CD4-positive, alpha-beta T cell treated with Interleukin-6 for 4 hours (primary cell): ENCODE measurements around the gene PAPLN.

Source experiments
- DNase-seq: peaks from one replicate; pipeline ENCODE4 v3.0.0-alpha.2; 2020; ENCODE audit warnings: mixed read lengths

PAPLN gene

DNA sequence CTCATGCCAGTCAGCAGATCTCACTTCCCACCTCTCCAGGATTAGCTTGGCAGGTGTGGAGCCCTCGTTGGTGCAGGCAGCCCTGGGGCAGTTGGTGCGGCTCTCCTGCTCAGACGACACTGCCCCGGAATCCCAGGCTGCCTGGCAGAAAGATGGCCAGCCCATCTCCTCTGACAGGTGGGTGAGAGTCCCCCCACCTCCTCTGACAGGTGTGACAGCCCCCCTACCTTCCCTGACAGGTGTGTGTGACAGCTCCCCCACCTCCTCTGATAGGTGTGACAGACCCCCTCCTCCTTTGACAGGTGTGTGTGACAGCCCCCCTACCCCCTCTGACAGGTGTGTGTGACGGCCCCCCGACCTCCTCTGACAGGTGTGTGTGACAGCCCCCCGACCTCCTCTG lies 26.3 kb downstream of the PAPLN start:
- DNase-seq, result no peak

DNA sequence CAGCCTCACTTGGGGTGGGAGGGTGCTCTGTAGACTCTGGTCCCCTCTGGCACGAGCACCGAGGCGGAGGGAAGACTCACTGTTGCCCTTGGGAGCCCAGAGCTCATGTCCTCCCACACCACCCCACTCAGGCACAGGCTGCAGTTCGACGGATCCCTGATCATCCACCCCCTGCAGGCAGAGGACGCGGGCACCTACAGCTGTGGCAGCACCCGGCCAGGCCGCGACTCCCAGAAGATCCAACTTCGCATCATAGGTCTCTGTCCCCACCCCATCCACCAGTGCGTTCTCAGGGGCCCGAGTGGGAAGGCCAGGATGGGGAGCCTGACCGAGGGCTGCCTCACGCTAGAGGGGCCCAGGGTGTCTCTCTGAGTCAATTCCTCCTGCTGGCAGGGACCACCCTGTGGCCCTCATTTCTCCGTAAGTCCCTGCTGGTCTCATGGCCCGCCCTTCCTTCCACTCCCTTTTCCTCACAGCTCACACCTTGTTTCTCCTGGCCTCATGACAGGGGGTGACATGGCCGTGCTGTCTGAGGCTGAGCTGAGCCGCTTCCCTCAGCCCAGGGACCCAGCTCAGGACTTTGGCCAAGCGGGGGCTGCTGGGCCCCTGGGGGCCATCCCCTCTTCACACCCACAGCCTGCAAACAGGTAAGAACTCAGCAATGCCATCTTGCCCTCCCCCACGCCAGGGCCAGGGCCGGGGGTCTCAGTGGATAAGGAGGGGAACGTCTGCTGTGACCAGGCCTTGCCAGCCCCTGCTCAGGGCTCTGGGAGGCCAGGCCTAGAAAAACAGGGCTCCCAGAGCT lies 27.0 kb downstream of the PAPLN start:
- no peak for DNase-seq

DNA sequence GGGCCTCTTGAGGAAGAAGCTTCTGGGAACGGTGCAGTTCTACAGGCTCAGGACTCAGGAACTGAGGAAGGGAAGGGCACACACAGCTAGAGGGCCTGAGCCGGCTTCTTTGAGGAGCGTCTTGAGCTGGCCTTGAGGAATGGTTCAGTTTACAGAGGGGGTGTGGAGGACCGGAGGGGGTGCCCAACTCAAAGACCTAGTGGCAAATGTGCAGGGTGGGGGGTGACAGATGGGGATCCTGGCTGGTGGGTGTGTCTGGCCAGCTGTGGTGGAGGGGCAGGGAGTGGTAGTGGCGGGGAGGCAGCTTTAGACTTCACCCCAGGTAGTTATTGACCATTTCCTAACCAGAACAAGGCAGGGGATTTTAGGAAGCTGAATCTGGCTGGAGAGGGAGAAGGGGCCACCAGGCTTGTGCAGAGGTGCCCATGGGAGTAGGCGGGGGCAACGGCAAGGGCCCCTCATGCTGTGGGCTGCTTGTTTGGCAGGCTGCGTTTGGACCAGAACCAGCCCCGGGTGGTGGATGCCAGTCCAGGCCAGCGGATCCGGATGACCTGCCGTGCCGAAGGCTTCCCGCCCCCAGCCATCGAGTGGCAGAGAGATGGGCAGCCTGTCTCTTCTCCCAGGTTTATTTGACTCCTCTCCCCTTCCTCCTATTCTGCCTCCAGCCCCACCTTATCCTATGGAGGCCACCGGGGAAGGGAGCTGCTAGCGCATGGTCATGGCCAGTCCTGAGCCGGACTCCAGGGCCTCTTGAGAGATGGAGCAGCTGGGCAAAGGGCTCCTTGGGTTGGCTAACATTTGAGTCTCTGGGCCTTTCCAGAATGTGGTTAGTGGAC lies 27.8 kb downstream of the PAPLN start:
- no peak for DNase-seq

DNA sequence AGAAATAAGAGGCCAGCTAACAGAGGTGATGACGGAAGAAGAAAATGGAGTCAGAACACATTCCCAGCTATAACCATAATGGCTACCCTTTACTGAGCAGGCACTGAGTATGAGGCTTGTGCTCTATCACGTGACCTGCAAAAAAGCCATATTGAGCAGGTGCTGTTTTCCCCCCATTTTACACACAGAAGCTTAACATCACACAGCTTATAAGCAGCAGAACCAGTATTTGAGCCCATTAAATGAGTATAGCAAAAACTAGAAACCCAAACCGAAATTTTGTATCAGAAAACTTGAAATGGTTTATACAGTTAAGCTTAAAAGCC lies 28.4 kb downstream of the PAPLN start:
- no peak for DNase-seq

DNA sequence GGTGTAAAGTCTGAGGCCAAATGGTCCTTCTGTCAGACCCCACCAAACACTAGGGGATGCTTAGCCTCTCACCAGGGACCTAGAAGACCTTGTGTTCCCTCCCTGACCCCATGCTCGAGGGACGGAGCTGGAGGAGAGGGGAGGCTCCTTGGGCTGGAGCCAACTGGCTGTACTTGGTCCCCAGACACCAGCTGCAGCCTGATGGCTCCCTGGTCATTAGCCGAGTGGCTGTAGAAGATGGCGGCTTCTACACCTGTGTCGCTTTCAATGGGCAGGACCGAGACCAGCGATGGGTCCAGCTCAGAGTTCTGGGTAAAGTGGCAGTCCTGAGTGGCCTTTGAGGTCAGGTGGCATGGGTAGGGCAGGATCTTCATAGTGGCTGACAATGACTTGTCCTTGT lies 29.0 kb downstream of the PAPLN start:
- DNase-seq, result no peak

DNA sequence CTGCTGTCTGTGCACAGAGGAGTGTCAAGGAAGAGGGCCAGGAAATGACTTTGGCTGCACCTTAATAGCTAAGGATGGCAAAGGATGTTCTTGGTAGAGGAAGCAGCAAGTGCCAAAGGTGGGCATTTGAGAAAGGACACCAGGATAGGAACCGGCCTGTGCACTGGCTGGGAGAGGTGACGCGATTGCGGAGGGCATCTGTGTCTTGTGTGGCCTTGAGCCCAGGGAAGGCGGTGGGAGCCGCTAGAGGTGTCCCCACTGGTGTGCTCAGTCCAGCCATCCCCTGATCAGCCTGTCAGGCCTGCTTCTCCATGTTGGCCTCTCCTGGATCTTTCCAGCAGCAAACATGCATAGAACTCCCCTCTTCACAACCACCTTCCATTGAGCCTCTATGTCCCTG lies 30.2 kb downstream of the PAPLN start:
- DNase-seq, result no peak

DNA sequence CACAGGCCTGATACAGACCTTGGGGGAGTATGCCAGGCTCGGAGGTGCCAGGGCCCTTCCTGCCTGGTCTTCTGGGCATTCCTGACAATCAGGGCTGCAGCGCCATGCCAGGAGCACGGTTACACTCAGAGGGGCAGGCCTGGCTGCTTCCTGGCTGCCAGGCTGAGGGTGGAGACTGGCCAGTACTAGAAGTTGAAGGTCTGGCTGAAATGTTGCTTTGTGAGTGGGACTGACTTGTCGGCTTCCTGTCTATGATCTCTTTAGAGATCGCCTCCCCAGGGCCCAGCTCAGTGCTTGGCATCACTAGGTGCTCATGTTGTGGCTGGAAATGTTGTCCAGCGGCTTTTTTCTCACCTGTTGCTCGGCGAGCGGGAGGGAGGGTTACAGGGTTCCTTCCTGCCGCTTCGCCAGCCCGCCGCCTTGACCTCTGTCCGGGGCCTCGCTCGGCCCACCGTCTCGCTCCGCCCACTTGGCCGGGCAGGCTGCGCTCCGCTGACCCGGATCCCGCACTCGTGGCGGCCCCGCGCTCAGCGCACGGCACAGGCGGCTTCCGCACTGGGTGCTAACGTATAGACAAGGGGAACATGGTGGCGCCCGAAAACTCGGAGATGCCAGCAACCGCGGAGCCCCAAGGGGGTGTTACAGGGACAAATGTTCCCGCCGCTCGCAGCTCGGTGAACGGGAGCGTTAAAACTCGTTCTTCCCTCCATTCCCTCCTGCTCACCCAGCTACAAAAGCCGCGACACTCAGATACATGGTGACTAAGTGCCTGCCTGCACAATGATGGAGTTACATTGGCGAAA lies 32.6 kb downstream of the PAPLN start:
- no peak for DNase-seq

DNA sequence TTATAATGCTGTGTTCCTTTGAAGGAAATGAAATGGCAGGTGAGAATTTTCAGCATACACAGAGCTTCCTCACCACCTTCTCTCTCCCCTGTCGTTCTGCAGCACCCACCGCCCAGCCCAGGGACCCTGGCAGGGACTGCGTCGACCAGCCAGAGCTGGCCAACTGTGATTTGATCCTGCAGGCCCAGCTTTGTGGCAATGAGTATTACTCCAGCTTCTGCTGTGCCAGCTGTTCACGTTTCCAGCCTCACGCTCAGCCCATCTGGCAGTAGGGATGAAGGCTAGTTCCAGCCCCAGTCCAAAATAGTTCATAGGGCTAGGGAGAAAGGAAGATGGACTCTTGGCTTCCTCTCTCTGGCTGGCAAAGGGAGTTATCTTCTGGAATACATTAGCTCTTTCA lies 35.1 kb downstream of the PAPLN start:
- no peak for DNase-seq

DNA sequence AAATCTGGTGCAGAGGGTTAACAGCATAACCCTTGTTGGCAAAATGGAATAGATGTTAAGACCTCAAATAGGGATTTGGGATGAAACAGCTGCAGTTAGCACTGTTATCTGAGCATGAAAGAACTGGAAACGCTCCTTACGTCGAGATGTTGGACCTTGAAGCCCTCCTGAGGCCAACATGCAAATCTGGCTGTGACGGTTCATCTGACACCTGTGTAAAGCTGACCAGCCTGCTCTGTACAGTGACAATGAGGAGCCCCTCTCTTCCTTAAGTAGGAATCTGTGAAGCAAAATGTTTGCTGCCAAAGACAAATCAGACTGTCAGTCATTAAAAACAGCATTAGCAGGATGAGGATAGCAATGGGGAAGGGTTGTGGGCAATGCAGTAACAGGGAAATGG lies 36.5 kb downstream of the PAPLN start:
- DNase-seq, result no peak

DNA sequence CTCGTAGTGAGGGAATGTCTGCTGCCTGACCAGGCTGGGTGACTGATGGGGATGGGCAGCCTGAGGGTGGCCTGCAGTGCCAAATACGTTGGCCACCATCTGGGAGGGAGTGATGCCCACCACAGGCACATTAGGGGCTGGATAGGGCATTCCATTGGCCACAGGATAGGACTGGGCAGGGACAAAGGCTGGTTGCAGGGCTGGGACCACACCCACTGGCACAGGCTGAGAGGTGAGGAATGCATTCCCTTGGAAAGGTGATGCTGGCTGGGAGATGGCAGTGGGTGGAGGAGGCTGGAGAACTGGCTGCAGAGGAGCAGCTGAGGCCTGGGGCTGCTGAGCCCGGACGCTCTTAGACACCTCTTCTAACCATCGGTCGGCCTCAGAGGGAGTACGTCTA lies 39.5 kb downstream of the PAPLN start:
- DNase-seq, result no peak

DNA sequence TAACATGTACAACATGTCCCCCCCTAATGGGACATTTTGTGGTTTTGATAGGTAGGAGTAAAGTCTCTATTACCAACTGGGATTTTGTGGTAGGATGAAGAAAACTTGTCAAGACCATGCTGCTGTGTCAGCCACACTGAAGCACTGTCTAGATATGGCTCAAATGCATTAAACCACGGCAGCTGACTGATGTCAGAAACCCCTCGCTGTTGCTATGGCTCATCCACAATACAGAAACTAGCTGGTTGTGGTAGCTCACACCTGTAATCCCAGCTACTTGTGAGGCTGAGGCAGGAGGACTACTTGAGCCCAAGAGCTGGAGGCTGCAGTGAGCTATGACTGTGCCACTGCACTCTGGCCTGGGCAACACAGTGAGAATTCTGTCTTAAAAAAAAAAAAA lies 40.1 kb downstream of the PAPLN start:
- no peak for DNase-seq

DNA sequence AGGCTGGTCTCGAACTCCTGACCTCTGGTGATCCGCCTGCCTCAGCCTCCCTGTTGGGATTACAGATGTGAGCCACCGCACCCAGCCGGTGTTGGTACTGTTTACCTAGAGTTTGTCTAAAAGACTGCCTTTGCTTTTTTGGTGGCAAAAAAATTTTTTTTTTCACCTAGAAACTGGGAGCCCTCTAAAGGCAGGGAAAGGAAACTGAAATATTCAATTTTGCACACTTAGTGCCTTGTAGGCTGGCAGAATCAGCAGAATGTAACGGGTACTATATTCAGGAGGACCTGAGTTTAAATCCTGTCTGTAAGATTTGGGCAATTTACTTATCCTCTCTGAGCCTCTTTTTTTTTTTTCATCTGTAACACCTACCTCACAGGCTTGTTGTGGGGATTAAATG lies 43.6 kb downstream of the PAPLN start:
- DNase-seq, result no peak

DNA sequence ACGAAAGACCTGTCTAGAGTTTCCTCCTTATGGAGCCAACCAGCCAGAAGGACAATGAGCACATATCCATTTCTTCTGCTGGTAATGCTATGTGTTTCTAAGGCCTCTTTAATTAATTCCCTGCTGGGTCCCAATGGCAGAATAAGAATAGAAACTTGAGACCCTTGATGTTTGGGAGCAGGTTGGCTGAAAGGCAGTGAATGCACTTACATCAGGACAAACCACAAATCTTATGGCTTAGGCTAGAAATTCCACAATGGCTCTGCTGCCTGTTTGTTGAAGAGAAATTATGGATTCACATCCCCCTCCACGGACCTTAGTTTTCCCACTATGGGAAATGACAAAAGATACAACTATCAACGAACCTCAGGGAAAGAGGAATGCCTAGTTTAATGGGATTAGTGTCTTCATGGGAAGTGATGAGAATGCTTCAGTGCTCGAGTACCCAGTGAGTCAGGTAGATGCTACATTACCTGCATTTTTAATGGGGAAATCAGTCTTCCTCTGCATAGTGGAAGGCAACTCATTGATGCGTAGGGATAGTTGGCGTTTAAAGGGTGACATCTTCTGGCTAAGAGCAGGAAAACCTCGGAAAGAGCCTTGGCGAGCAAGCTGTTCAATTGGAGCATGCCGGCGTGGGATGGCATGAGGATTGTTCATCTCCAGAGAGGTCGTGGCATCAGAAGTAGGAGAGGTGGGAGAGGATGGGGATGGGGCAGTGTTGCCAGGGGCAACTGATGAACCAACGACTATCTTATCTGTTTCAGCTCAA lies 46.5 kb downstream of the PAPLN start:
- no peak for DNase-seq

DNA sequence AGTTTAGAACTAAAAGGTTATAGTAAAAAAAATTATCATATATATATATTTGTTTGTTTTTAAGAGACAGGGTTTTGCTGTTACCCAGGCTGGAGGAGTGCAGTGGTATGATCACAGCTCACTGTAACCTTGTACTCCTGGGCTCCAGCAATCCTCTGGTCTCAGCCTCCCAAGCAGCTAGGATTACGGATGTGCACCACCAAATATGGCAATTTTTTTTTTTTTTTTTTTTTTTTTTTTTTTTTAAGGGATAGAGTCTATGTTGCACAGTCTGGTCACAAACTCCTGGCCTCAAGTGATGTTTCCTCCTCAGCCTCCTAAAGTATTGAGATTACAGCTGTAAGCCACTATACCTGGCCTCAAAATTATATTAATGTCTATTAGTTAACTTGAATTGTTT lies 48.7 kb downstream of the PAPLN start:
- no peak for DNase-seq

DNA sequence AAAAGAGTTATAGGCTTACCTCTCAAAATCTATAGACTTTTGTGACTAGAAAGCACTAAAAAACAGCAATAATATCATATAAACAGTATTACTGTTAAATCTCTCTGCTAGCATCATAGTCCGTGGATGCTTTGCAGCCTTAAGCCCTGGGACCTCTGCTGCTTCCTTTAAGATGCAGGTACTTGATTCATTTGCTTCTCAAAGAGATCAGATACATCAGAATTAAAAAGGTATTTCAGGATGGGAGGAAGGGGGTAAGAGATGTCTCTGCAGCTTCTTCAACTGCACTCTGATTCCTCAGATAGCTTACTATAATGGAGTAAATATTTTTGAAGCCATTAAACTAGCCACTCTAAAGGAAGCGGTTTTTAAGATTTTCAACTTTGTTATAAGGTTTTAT lies 49.3 kb downstream of the PAPLN start:
- DNase-seq, result no peak

DNA sequence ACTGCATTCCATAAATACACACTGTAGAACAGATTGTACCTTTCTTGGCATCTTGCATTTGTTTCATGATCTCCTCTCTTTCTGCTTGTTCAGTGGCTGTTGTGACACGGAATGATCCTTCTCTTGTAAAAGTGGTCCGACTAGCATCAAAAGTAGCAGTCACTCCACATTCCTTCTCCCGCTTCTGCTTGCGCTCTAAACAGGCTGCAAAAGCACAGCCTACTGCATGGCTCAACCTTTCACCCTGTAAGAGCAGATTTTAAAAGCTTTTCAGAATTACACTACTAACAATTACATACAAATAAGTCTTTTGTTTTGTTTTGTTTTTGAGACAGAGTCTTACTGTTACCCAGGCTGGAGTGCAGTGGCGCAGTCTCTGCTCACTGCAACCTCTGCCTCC lies 49.8 kb downstream of the PAPLN start:
- DNase-seq, result no peak

DNA sequence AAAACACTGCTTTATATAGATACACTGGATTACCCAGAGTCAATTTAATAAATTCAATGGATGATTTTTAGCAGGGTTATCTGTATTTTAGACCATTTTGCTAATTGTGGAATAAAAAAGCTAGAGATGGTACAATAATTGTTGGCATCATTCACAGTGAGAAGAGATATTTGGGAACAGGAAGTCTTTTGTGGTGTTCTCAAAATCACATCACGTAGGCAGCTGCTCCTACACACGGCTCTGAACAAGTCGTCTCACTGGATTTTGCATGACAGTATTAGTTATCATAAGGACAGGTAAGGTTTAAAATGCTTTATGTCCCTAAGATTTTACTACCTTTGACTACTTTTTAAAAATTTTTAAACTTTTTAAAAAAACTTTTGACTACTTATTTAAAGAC lies 52.0 kb downstream of the PAPLN start:
- no peak for DNase-seq

DNA sequence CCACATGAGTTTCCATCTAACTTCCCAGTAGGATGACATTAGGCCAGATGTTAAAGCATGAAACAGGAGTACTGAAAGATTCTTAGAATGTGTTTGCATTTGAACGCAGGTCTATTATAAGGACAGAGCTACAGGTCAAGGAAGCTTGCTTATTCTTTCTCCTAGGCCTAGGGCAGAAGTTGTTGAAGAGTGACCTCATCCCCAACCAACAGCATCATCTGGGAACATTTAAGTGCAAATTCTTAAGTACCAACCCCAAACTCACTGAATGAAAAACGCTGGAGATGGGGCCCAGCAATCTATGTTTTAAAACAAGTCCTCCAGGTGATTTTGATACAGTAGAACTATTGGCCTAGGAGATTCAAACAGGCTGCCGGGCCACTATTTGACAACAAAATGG lies 52.4 kb downstream of the PAPLN start:
- DNase-seq, result no peak

DNA sequence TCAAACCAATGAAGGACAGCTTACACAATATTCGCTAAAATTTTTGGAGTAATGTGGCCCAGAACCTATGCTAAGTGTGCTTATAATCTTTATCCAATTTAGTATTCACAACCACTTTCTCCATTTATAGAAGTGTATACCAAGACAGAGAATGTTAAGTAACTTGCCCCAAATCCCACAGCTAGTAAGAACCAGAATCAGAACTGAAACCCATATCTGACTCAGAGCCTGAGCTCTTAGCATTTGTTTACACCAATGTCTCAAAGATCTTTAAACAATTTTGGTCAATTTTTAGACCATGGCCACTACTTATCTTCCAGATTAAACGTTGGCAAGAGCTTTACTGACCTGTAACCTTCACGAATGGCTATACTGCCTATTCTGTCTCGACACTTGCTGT lies 53.0 kb downstream of the PAPLN start:
- DNase-seq, result no peak

DNA sequence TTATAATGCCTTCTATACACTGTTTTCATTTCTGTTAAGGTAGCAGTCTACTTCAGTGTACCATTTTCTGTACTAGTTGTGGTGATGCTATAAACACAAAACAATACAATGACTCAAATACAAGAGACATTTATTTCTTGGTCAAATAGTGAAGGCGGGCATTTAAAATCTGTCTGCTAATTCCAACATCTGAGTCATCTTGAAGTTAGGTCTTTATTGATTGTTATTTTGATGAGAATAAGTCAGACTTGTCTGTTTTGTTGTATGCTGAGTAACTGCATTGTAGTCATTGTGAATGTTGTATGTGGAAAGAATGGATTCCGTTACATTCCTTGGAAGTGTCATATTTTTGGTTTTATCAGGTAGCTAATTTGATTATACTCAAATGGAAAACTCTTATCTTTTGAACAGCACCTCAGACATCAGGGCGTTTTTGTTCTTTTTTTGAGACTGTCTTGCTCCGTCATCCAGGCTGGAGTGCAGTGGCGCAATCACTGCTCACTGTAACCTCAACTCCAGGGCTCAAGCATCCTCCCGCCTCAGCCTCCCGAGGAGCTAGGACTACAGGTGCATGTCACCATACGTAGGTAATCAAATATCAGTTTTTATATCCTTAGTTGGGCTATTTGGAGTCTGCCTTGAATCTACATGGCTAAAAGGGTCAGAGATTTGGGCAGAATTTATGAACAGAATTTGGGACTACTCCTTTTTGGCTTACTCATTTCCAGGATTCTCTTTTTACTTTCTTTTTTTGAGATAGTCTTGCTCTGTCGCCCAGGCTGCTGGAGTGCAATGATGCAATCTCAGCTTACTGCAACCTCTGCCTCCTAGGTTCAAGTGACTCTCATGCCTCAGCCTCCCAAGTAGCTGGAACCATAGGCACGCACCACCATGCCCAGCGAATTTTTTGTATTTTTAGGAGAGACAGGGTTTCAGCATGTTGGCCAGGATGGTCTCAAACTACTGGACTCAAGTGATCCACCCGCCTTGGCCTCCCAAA lies 56.8 kb downstream of the PAPLN start:
- no peak for DNase-seq

DNA sequence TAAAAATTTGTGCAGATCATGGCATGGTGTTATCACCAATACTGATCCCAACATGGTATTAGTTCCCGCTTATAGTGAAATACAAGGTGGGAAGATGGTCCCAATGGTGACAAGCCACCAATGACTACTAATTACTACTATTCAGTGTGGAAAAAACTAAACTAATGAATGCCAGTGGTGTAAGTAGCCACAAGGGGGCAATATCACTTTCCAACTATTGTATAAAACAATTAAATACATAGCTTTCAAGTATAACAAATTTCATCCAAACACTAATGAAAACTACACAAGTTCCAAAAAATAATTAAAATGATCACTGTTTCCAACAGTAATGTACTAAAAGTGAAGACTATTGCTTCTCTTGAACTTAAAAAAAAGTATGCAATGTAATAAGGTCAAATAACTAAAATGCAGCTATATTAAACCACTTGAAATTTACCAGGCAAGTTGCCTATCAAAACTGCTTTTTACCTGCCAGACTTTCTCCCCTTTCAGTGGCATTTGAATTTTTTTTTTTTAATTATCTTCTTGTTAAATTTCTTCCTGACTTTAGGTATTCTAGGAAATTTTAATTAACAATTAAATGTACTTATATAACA lies 58.0 kb downstream of the PAPLN start:
- DNase-seq, result peak; percentile 21
